Dermis blood vessel endothelial cell (primary cell): ENCODE data around the gene RELB. TPM values are rescaled to one million over a fixed set of nuclear protein-coding genes. Genes with fewer than 3 reads are reported as not detected.
A peak's percentile ranks its signal among the peaks of the same experiment; 100 is the strongest.
"Not testable (repeated sequence)": the region's sequence is repeated elsewhere in the genome, so short reads cannot be mapped to it uniquely, and the experiment has no call there.

Experiments used
- DNase-seq: peaks from one replicate; pipeline ENCODE4 v3.0.0; 2010
- total RNA-seq: library from RNA; depleted of rRNA; stranded (reverse); fragments of >200 nt; gene quantifications from 2 replicates; pipeline ENCODE4 v1.2.3, GENCODE V29; 2014

RELB gene
- total RNA-seq, 1 donor from 2014 or later: 18.4 TPM

- DNase-seq: no peak
Measured at GRCh38 chr19:44988273-44988672, 13.0 kb upstream of the RELB start.

- peak; percentile 85 for DNase-seq
Measured at GRCh38 chr19:44988896-44989556, 12.2 kb upstream of the RELB start.

- no peak for DNase-seq
Measured at GRCh38 chr19:44990459-44990858, 10.8 kb upstream of the RELB start.

GRCh38 chr19:44990966-44991365, 10.3 kb upstream of the RELB start:
- no peak for DNase-seq

- no peak for DNase-seq
Measured at GRCh38 chr19:44992336-44993163, 8.7 kb upstream of the RELB start.

- no peak for DNase-seq
Measured at GRCh38 chr19:44993526-44993925, 7.7 kb upstream of the RELB start.

GRCh38 chr19:44993926-44994537, 7.2 kb upstream of the RELB start:
- no peak for DNase-seq

- DNase-seq: no peak
Measured at GRCh38 chr19:44998025-44998424, 3.2 kb upstream of the RELB start.

- not testable (repeated sequence) for DNase-seq
Measured at GRCh38 chr19:44999131-44999925, 1.9 kb upstream of the RELB start.

- DNase-seq: not testable (repeated sequence)
Measured at GRCh38 chr19:45000665-45001064, 599 bp upstream of the RELB start.

GRCh38 chr19:45003485-45003884, 2.2 kb downstream of the RELB start:
- no peak for DNase-seq

- no peak for DNase-seq
Measured at GRCh38 chr19:45005787-45006186, 4.5 kb downstream of the RELB start.

GRCh38 chr19:45008552-45008951, 7.3 kb downstream of the RELB start:
- no peak for DNase-seq

GRCh38 chr19:45009625-45010255, 8.5 kb downstream of the RELB start:
- DNase-seq: no peak

- no peak for DNase-seq
Measured at GRCh38 chr19:45010306-45010705, 9.0 kb downstream of the RELB start.

GRCh38 chr19:45011959-45012358, 10.7 kb downstream of the RELB start:
- no peak for DNase-seq

GRCh38 chr19:45016388-45017314, 15.4 kb downstream of the RELB start:
- DNase-seq: peak; percentile 76

GRCh38 chr19:45019187-45019586, 17.9 kb downstream of the RELB start:
- DNase-seq: no peak

GRCh38 chr19:45020071-45020470, 18.8 kb downstream of the RELB start:
- no peak for DNase-seq

GRCh38 chr19:45021971-45022370, 20.7 kb downstream of the RELB start:
- no peak for DNase-seq

GRCh38 chr19:45023048-45023447, 21.8 kb downstream of the RELB start:
- DNase-seq: no peak
